Common myeloid progenitor, CD34-positive (primary cell): Measurements from ENCODE around the gene YIPF5.

Experiments
- CTCF ChIA-PET: fragments of 350-600 bp; sonication (Branson Sonifier 250); formaldehyde crosslinking; loops from one replicate; lab custom pipeline; 2021; ENCODE audit warnings: antibody characterized with exemption; lab: Charles Lee
- POLR2A ChIA-PET: fragments of 350-600 bp; sonication (Branson Sonifier 250); formaldehyde crosslinking; loops from one replicate; lab custom pipeline; 2021; ENCODE audit warnings: antibody characterized with exemption; lab: Charles Lee
- DNase-seq, 3 donors: peaks; one replicate each; pipeline versions ENCODE4 v3.0.0 to v3.0.0-alpha.2; 2013
- H3K27ac ChIP-seq, 2 experiments: 1 replicate in 1 of 2; 2 replicates in 1 of 2; pipeline ENCODE4 v1.7.0; 2013; ENCODE audit warnings: inconsistent platforms in 2 of 2, low read length in 2 of 2, mild to moderate bottlenecking in 2 of 2, low read depth in 1 of 2, moderate library complexity in 1 of 2; ENCODE audit not compliant: severe bottlenecking in 2 of 2, insufficient read depth in 1 of 2, poor library complexity in 1 of 2
- H3K27me3 ChIP-seq, 5 experiments: replicated peaks in 2 of 5; 1 replicate in 3 of 5; 2 replicates in 2 of 5; pipeline versions ENCODE4 v1.6.1 to v1.7.0; 2013; ENCODE audit warnings: low read length in 4 of 5, mild to moderate bottlenecking in 2 of 5, moderate library complexity in 2 of 5, inconsistent platforms in 1 of 5; ENCODE audit not compliant: insufficient read depth in 5 of 5, control insufficient read depth in 4 of 5
- H3K36me3 ChIP-seq, 4 experiments: 1 replicate in 2 of 4; 2 replicates in 2 of 4; pipeline versions ENCODE4 v1.6.1 to v1.7.0; 2013; ENCODE audit warnings: low read length in 3 of 4, control low read depth in 1 of 4, mild to moderate bottlenecking in 1 of 4; ENCODE audit not compliant: control insufficient read depth in 4 of 4, insufficient read depth in 4 of 4
- H3K4me1 ChIP-seq, 4 experiments: 1 replicate in 3 of 4; 2 replicates in 1 of 4; pipeline versions ENCODE4 v1.6.1 to v1.7.1; 2013; ENCODE audit warnings: low read length in 3 of 4, mild to moderate bottlenecking in 3 of 4, control low read depth in 1 of 4, inconsistent platforms in 1 of 4, moderate library complexity in 1 of 4; ENCODE audit not compliant: control insufficient read depth in 4 of 4, insufficient read depth in 4 of 4; ENCODE audit errors: control extremely low read depth in 1 of 4
- H3K4me3 ChIP-seq, 7 experiments: 1 replicate in 4 of 7; 2 replicates in 3 of 7; pipeline versions ENCODE4 v1.5.1 to v1.7.0; 2013; ENCODE audit warnings: mild to moderate bottlenecking in 7 of 7, low read length in 6 of 7, moderate library complexity in 6 of 7, inconsistent platforms in 2 of 7, low read depth in 2 of 7, control low read depth in 1 of 7; ENCODE audit not compliant: insufficient read depth in 4 of 7, control insufficient read depth in 1 of 7; ENCODE audit errors: extremely low read depth in 1 of 7
- H3K9me3 ChIP-seq, 5 experiments: 1 replicate in 4 of 5; 2 replicates in 1 of 5; pipeline versions ENCODE4 v1.6.1 to v1.7.1; 2013; ENCODE audit warnings: low read length in 4 of 5, mild to moderate bottlenecking in 2 of 5, inconsistent platforms in 1 of 5, low read depth in 1 of 5, moderate library complexity in 1 of 5; ENCODE audit not compliant: control insufficient read depth in 4 of 5, insufficient read depth in 2 of 5; ENCODE audit errors: control extremely low read depth in 1 of 5
- WGBS: methylation state at CpG from one replicate; pipeline ENCODE4 v1.1.5; 2013; ENCODE audit not compliant: insufficient coverage; 5-methylcytosine and 5-hydroxymethylcytosine counted together

Gene YIPF5

DNA sequence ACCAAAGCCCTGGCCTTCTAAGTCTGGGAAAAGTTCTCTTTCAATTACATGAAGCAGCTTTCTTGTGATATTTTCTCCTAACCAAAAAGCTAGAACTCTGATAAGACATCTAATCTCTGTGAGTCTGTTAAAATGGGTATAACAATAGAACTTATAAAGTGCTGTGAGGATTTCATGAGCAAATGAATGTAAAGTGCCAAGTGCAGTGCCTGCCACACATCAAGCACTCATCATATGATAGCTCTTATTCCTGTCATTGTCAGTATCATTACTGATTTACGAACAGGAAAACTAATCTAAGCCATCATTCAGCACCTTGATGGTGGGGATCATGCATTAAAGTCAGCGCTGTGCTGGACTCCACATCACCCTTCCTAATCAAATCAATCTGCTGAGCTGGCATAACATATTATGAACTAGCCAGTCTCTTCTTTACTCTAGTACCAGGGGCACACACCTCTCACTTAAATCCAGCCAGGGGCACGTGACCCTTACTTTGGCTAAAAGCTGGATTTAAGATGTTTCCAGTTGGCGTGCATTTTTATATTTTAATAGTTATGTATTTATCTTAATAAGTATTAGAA is 37.3 kb downstream of the YIPF5 start:
- 100% methylated on average over 1 of the region's 4 CpGs for WGBS
- Histone ChIP-seq H3K4me1 (no peaks in the 10 kb centered on the region), H3K27ac (no peak overlapping the region), H3K36me3 (no peaks in the 10 kb centered on the region), H3K4me3 (no peak overlapping the region), H3K9me3 (no peaks in the 10 kb centered on the region), H3K27me3 (no peaks in the 10 kb centered on the region)
- no peak for DNase-seq
- POLR2A ChIA-PET, result no interaction called here
- CTCF ChIA-PET, result interaction anchor here (1.1 to 1.4 kb wide), 2 partner anchors 10 to 15 kb away, joined by 5 read pairs; no protein-coding TSS in a partner anchor

DNA sequence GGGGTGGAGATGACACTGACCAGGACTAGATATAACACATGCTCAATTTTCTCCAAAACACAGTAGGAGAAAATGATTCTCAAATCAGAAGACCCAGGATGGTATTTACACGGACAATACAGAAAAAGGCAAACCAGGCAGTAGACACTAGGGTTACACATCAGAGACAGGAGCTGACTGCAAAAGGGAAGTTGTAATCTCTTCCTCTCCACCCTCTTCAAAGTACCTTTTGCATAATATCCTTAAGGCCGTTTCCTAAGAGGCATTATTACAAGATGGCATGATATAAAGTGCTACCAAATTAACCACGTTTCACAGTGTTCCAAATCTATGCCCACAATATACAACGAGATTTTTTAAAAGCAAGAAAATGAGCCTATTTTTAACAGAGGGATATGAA is 39.2 kb downstream of the YIPF5 start:
- POLR2A ChIA-PET, result no interaction called here

DNA sequence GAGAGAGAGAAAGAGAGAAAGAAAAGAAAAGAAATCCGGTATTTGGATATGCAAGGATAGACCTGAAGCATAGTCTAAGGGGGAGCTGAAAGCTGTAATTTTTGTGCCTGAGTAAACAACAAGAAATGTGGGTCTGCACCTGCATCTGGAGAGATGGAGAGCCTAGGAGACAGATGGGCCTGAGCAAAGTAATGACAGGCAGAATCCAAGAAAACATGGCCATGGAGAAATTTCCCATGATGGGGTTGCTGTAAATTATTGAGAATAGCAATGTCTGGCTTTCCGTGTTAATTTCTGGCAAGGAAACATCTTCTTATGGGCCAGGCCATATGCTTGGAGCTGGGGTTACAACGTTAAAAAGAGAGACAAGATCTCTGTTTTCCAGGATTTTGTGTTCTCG is 40.2 kb downstream of the YIPF5 start:
- Histone ChIP-seq H3K36me3 (no peaks in the 10 kb centered on the region), H3K27ac (no peak overlapping the region), H3K27me3 (no peaks in the 10 kb centered on the region), H3K9me3 (no peaks in the 10 kb centered on the region), H3K4me3 (no peak overlapping the region), H3K4me1 (no peaks in the 10 kb centered on the region)
- CTCF ChIA-PET, result interaction anchor here (0.6 kb wide), 1 partner anchor 52 kb away, joined by 3 read pairs; no protein-coding TSS in a partner anchor
- no peak for DNase-seq
- WGBS, result 96% methylated on average over 2 of the region's 4 CpGs
- POLR2A ChIA-PET, result no interaction called here

More for the DNA sequence above, 39.2 kb downstream of the YIPF5 start:
- Histone ChIP-seq H3K9me3 (no peaks in the 10 kb centered on the region), H3K4me3 (no peak overlapping the region), H3K36me3 (no peaks in the 10 kb centered on the region), H3K27me3 (no peaks in the 10 kb centered on the region), H3K27ac (no peak overlapping the region), H3K4me1 (no peaks in the 10 kb centered on the region)
- CTCF ChIA-PET, result no interaction called here
- 100% methylated on average over 1 of the region's 4 CpGs for WGBS
- DNase-seq, result no peak

DNA sequence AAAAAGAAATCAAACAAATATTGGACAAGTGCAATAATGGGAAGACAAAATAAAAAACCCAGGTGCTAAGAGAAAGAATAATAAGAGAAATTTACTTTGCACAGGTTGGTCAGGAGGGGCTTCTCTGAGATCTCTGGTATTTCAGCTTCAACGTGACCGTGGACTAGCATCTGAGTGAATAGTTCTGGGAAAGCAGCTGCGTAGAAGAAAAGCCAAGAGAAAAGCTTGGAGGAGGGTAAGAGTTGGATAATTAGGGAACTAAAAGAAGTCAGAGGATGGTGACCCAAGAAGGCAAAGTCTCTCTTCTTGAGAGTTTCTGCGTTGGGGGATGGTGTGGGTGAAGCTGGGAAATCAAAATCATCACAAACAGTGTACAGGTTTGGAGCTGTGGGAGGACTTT is 41.6 kb downstream of the YIPF5 start:
- Histone ChIP-seq H3K27me3 (no peaks in the 10 kb centered on the region), H3K4me3 (no peak overlapping the region), H3K27ac (no peak overlapping the region), H3K36me3 (no peaks in the 10 kb centered on the region), H3K9me3 (no peaks in the 10 kb centered on the region), H3K4me1 (no peaks in the 10 kb centered on the region)
- ChIA-PET POLR2A (interaction anchor here (0.7 kb wide), 1 partner anchor 77 kb away, joined by 4 read pairs; no protein-coding TSS in a partner anchor), CTCF (interaction anchor here (1.9 kb wide), 1 partner anchor 10 kb away, joined by 5 read pairs; no protein-coding TSS in a partner anchor)
- DNase-seq, result no peak
- WGBS, result 98% methylated on average over 4 of the region's 4 CpGs

DNA sequence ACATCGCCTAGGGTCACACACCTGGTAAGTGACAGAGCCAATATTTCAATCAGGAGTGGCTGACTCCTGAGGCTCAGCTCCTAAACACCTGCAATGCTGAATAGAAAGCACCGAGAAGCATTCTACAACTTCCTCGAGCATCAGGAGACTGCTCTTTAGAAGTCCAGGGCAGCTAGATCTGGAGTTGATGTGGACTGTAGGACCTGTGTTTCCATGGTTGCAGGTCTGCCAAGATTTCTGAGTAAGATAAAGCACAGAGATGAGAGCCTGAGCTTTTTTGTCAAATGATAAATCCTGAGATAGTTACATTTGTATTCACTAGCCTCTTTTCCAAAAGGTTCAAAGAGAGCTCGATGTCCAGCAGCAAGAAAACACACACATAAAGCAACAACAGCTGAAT is 43.8 kb downstream of the YIPF5 start:
- Histone ChIP-seq H3K27ac (no peak overlapping the region), H3K9me3 (no peaks in the 10 kb centered on the region), H3K4me1 (no peaks in the 10 kb centered on the region), H3K27me3 (no peaks in the 10 kb centered on the region), H3K4me3 (no peak overlapping the region), H3K36me3 (no peaks in the 10 kb centered on the region)
- WGBS, result 100% methylated on average over 4 of the region's 4 CpGs
- DNase-seq, result no peak
- ChIA-PET POLR2A (no interaction called here), CTCF (interaction anchor here (1.1 to 1.2 kb wide), 2 partner anchors 12 to 21 kb away, joined by 3 read pairs; no protein-coding TSS in a partner anchor)

DNA sequence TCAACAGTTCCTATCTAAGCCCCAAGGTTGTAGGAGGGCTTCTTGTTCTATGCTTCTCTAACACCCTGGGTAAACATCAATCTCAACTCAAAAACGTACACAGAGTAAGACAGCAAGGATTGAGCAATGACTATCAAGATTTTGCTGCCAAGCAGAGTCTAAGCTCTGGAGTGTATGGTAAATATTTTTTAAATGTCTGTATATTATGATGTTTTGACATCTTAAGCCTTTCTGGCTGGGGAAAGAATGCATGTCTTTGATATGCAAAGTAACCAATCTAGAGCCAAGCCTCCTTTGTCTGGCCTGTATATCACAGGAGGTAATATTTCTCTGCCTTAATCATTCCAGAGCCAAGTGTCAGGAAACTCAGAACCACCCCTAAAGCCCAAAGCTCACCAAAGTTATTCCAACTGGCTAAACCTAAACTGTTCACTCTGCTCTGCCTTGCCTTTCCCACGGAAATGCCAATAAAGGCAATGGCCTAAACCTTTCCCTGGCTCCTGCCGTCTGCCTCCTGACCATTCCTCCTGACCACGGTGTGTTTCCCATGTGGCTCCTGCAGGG is 45.2 kb downstream of the YIPF5 start:
- 94% methylated on average over 3 of the region's 4 CpGs for WGBS
- Histone ChIP-seq H3K9me3 (no peaks in the 10 kb centered on the region), H3K4me1 (no peaks in the 10 kb centered on the region), H3K27ac (no peak overlapping the region), H3K36me3 (no peaks in the 10 kb centered on the region), H3K4me3 (no peak overlapping the region), H3K27me3 (no peaks in the 10 kb centered on the region)
- DNase-seq, result no peak
- POLR2A ChIA-PET, result no interaction called here
- CTCF ChIA-PET, result no interaction called here

DNA sequence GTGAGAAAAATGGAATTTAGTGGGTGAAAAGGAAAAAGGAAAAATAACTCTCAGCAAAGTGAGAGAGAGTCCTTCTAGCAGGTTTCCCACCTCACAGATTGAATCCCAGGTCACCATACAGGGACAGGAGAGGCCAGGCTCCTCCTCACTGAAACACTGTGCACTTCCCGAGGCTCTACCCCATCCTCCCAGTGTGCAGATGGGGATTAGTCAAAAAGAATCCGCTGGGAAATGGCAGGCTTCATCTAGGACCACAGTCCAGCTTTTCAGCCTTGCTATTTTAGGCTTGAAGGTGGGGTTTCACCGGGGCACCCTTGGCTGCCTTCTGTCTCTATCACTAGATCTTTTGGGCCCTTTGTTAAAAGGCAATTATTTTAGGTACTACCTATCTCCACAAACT is 47.8 kb downstream of the YIPF5 start:
- POLR2A ChIA-PET, result no interaction called here
- DNase-seq, result no peak
- Histone ChIP-seq H3K27me3 (no peaks in the 10 kb centered on the region), H3K4me3 (no peak overlapping the region), H3K9me3 (no peaks in the 10 kb centered on the region), H3K36me3 (no peaks in the 10 kb centered on the region), H3K4me1 (no peaks in the 10 kb centered on the region), H3K27ac (no peak overlapping the region)
- 93% methylated on average over 2 of the region's 3 CpGs for WGBS
- CTCF ChIA-PET, result no interaction called here
